HG03196 (cell line): Measurements from ENCODE around the gene MOXD1.
"Not testable (repeated sequence)": the region's sequence is repeated elsewhere in the genome, so short reads cannot be mapped to it uniquely, and the experiment has no call there.

ENCODE experiments used
- ATAC-seq: cut with Tn5 transposase; IDR thresholded peaks from one replicate; pipeline ENCODE4 v1.9.1; 2021; ENCODE audit not compliant: unreplicated experiment

MOXD1 gene

GRCh38 chr6:132357120-132357519 is 44.2 kb downstream of the MOXD1 start:
- no peak for ATAC-seq

- no peak for ATAC-seq
Observed at GRCh38 chr6:132354517-132355167, 46.6 kb downstream of the MOXD1 start.

- not testable (repeated sequence) for ATAC-seq
Observed at GRCh38 chr6:132351986-132352385, 49.3 kb downstream of the MOXD1 start.

- ATAC-seq: no peak
Observed at GRCh38 chr6:132348231-132348630, 53.0 kb downstream of the MOXD1 start.

GRCh38 chr6:132344811-132345210 is 56.5 kb downstream of the MOXD1 start:
- ATAC-seq: no peak

- ATAC-seq: no peak
Observed at GRCh38 chr6:132341646-132342045, 59.6 kb downstream of the MOXD1 start.

- ATAC-seq: no peak
Observed at GRCh38 chr6:132334521-132334885, 66.8 kb downstream of the MOXD1 start.

- ATAC-seq: no peak
Observed at GRCh38 chr6:132333639-132334520, 67.4 kb downstream of the MOXD1 start.

GRCh38 chr6:132330759-132331158 is 70.5 kb downstream of the MOXD1 start:
- ATAC-seq: no peak

GRCh38 chr6:132322398-132322797 is 78.9 kb downstream of the MOXD1 start:
- ATAC-seq: no peak

- no peak for ATAC-seq
Observed at GRCh38 chr6:132320007-132320406, 81.3 kb downstream of the MOXD1 start.

- ATAC-seq: no peak
Observed at GRCh38 chr6:132316970-132317369, 84.3 kb downstream of the MOXD1 start.

- ATAC-seq: no peak
Observed at GRCh38 chr6:132314432-132314831, 86.8 kb downstream of the MOXD1 start.

- ATAC-seq: no peak
Observed at GRCh38 chr6:132310921-132311320, 90.4 kb downstream of the MOXD1 start.

- ATAC-seq: not testable (repeated sequence)
Observed at GRCh38 chr6:132310151-132310550, 91.1 kb downstream of the MOXD1 start.

- ATAC-seq: no peak
Observed at GRCh38 chr6:132304891-132305305, 96.4 kb downstream of the MOXD1 start.

GRCh38 chr6:132300323-132300949 is 100.8 kb downstream of the MOXD1 start:
- ATAC-seq: no peak

- no peak for ATAC-seq
Observed at GRCh38 chr6:132298344-132298949, 102.8 kb downstream of the MOXD1 start.

- no peak for ATAC-seq
Observed at GRCh38 chr6:132289756-132290155, 111.5 kb downstream of the MOXD1 start.

- ATAC-seq: no peak
Observed at GRCh38 chr6:132287101-132287500, 114.2 kb downstream of the MOXD1 start.

- ATAC-seq: no peak
Observed at GRCh38 chr6:132286298-132287019, 114.8 kb downstream of the MOXD1 start.
